Motor neuron (in vitro differentiated cells): Measurements from ENCODE around the gene PRB3. TPM values are rescaled to one million over a fixed set of nuclear protein-coding genes. Genes with fewer than 3 reads are reported as not detected.

Experiments
- total RNA-seq, 8 experiments: library from RNA; unstranded; fragments of 300-600 nt; gene quantifications; 2 replicates each; pipeline versions ENCODE4 v1.2.3 to v1.2.4, GENCODE V29; 2022

PRB3 gene
- total RNA-seq, 8 experiments from 2014 or later: 0.32 to 1.7 (median 0.86) TPM; not detected in 2

Other genes starting within 250 kb of the PRB3 start
- 10 to 100 TPM in 2 of 8 experiments, 1 to 10 TPM in 6; 1.5 to 16.7 (median 5.1) TPM for gene TAS2R19, start 247.1 kb downstream of the PRB3 start, total RNA-seq
- 10 to 100 TPM in 2 of 8 experiments, 1 to 10 TPM in 6; 2.5 to 17.5 (median 4.7) TPM for gene TAS2R31, start 238.3 kb downstream of the PRB3 start, total RNA-seq
- 1 to 10 TPM in 7 of 8 experiments, under 1 TPM in 1; 0.83 to 9.3 (median 1.8) TPM for gene TAS2R46, start 207.4 kb downstream of the PRB3 start, total RNA-seq
- gene TAS2R43, start 177.4 kb downstream of the PRB3 start, total RNA-seq: 1 to 10 TPM in 5 of 8 experiments, under 1 TPM in 3; 0.65 to 5.2 (median 1.7) TPM
- 10 to 100 TPM in 2 of 8 experiments, 1 to 10 TPM in 5, under 1 TPM in 1; 0.96 to 23.4 (median 3.9) TPM for gene TAS2R30, start 135.1 kb downstream of the PRB3 start, total RNA-seq
- gene SMIM10L1, start 98.5 kb downstream of the PRB3 start, total RNA-seq: 10 to 100 TPM; 10.9 to 80.5 (median 15.5) TPM
- gene TAS2R42, start 82.8 kb downstream of the PRB3 start, total RNA-seq: 1 to 10 TPM in 2 of 8 experiments, under 1 TPM in 3, not detected in 3; 0.11 to 2.8 (median 0.62) TPM
- gene PRB4, start 40.7 kb upstream of the PRB3 start, total RNA-seq: 10 to 100 TPM in 1 of 8 experiments, 1 to 10 TPM in 1, under 1 TPM in 2, not detected in 4; 0.54 to 15.8 (median 1.0) TPM
- gene PRB2, start 125.9 kb upstream of the PRB3 start, total RNA-seq: 100 to 1,000 TPM in 1 of 8 experiments, 10 to 100 TPM in 1, 1 to 10 TPM in 3, under 1 TPM in 1, not detected in 2; 0.83 to 152 (median 1.1) TPM